Endometrium (tissue), 2 donors: Measurements from ENCODE around the gene TMEM232.
"Not testable (repeated sequence)": the region's sequence is repeated elsewhere in the genome, so short reads cannot be mapped to it uniquely, and the experiment has no call there.

Experiments used
- FAIRE-seq: peaks from 2 replicates; lab custom pipeline; 2012; peaks lifted over from hg19 to GRCh38; lab: Jason Lieb, UNC
- donor health status: control.
- donor health status: control.

TMEM232 gene

GRCh38 chr5:110707260-110707844, 19.1 kb downstream of the TMEM232 start:
- no peak for FAIRE-seq

GRCh38 chr5:110705349-110705748, 21.1 kb downstream of the TMEM232 start:
- no peak for FAIRE-seq

- no peak for FAIRE-seq
Measured at GRCh38 chr5:110703481-110703880, 23.0 kb downstream of the TMEM232 start.

GRCh38 chr5:110702704-110703103, 23.8 kb downstream of the TMEM232 start:
- no peak for FAIRE-seq

GRCh38 chr5:110702300-110702699, 24.2 kb downstream of the TMEM232 start:
- no peak for FAIRE-seq

- FAIRE-seq, result not testable (repeated sequence)
Measured at GRCh38 chr5:110692669-110693068, 33.8 kb downstream of the TMEM232 start.

- not testable (repeated sequence) for FAIRE-seq
Measured at GRCh38 chr5:110690587-110690986, 35.9 kb downstream of the TMEM232 start.

- no peak for FAIRE-seq
Measured at GRCh38 chr5:110687485-110687884, 39.0 kb downstream of the TMEM232 start.

- FAIRE-seq, result no peak
Measured at GRCh38 chr5:110686270-110686669, 40.2 kb downstream of the TMEM232 start.

- no peak for FAIRE-seq
Measured at GRCh38 chr5:110681953-110682352, 44.5 kb downstream of the TMEM232 start.

- no peak for FAIRE-seq
Measured at GRCh38 chr5:110681109-110681508, 45.4 kb downstream of the TMEM232 start.

- FAIRE-seq, result not testable (repeated sequence)
Measured at GRCh38 chr5:110676554-110676953, 49.9 kb downstream of the TMEM232 start.

- FAIRE-seq, result no peak
Measured at GRCh38 chr5:110665184-110665726, 61.2 kb downstream of the TMEM232 start.

- FAIRE-seq, result no peak
Measured at GRCh38 chr5:110663525-110663924, 62.9 kb downstream of the TMEM232 start.

GRCh38 chr5:110658006-110658405, 68.5 kb downstream of the TMEM232 start:
- FAIRE-seq, result no peak

GRCh38 chr5:110653231-110653970, 73.1 kb downstream of the TMEM232 start:
- FAIRE-seq, result no peak

GRCh38 chr5:110651507-110651906, 75.0 kb downstream of the TMEM232 start:
- FAIRE-seq, result no peak

GRCh38 chr5:110644357-110644756, 82.1 kb downstream of the TMEM232 start:
- no peak for FAIRE-seq

- FAIRE-seq, result no peak
Measured at GRCh38 chr5:110638970-110639902, 87.2 kb downstream of the TMEM232 start.

GRCh38 chr5:110634475-110634874, 92.0 kb downstream of the TMEM232 start:
- peak; percentile 31 for FAIRE-seq

- FAIRE-seq, result no peak
Measured at GRCh38 chr5:110631236-110631635, 95.2 kb downstream of the TMEM232 start.

GRCh38 chr5:110630350-110630749, 96.1 kb downstream of the TMEM232 start:
- FAIRE-seq, result no peak
